ENCODE results near the gene APLP2.

GRCh38 chr11:130127509-130127908, 57.8 kb downstream of the APLP2 start:
- TF ChIP-seq CSDC2 (CRISPR knock-in tag; IDR thresholded peaks at IDR 0.05) (no peak), OSR1 (CRISPR knock-in tag; IDR thresholded peaks at IDR 0.05) (no peak), RARB (CRISPR knock-in tag; IDR thresholded peaks at IDR 0.05) (no peak), ZFP3 (CRISPR knock-in tag; IDR thresholded peaks at IDR 0.05) (no peak)

Measured in SK-N-SH treated with all-trans-retinoic acid at 6 μM for 48 hours (cell line).